Breast epithelium (tissue), 3 donors: Measurements from ENCODE around the gene SAMD14.

ENCODE experiments used
- CTCF ChIP-seq, 3 donors: fragments of 450-650 bp; IDR thresholded peaks; one replicate each; pipeline ENCODE4 v1.5.1; 2016 to 2017; ENCODE audit warnings: antibody characterized with exemption in 3 of 3, mild to moderate bottlenecking in 3 of 3, moderate library complexity in 3 of 3
- POLR2A ChIP-seq: fragments of 450-650 bp; IDR thresholded peaks from one replicate; pipeline ENCODE4 v1.6.1; 2016; ENCODE audit warnings: antibody characterized with exemption, mild to moderate bottlenecking, moderate library complexity

GRCh38 chr17:50133769-50134099 is 3.8 kb upstream of the SAMD14 start:
- no peak for TF ChIP-seq CTCF (IDR thresholded peaks at IDR 0.05)
- no peak for TF ChIP-seq POLR2A
